Measurements from ENCODE around the gene PFN1.
"Not testable (repeated sequence)": the region's sequence is repeated elsewhere in the genome, so short reads cannot be mapped to it uniquely, and the experiment has no call there.

PFN1 gene

GRCh38 chr17:4928881-4929280 is 19.4 kb downstream of the PFN1 start:
- H3K4me3 ChIP-seq (replicated peaks; ENCODE audit: low read depth, low read length): no peak overlapping the region
- no peak for DNase-seq (ENCODE audit: extremely low read depth, low read depth)
- TF ChIP-seq, protein P1, sequence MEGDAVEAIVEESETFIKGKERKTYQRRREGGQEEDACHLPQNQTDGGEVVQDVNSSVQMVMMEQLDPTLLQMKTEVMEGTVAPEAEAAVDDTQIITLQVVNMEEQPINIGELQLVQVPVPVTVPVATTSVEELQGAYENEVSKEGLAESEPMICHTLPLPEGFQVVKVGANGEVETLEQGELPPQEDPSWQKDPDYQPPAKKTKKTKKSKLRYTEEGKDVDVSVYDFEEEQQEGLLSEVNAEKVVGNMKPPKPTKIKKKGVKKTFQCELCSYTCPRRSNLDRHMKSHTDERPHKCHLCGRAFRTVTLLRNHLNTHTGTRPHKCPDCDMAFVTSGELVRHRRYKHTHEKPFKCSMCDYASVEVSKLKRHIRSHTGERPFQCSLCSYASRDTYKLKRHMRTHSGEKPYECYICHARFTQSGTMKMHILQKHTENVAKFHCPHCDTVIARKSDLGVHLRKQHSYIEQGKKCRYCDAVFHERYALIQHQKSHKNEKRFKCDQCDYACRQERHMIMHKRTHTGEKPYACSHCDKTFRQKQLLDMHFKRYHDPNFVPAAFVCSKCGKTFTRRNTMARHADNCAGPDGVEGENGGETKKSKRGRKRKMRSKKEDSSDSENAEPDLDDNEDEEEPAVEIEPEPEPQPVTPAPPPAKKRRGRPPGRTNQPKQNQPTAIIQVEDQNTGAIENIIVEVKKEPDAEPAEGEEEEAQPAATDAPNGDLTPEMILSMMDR (IDR thresholded peaks at IDR 0.05; ENCODE audit: low read depth, low read length, missing control alignments): no peak

DNA sequence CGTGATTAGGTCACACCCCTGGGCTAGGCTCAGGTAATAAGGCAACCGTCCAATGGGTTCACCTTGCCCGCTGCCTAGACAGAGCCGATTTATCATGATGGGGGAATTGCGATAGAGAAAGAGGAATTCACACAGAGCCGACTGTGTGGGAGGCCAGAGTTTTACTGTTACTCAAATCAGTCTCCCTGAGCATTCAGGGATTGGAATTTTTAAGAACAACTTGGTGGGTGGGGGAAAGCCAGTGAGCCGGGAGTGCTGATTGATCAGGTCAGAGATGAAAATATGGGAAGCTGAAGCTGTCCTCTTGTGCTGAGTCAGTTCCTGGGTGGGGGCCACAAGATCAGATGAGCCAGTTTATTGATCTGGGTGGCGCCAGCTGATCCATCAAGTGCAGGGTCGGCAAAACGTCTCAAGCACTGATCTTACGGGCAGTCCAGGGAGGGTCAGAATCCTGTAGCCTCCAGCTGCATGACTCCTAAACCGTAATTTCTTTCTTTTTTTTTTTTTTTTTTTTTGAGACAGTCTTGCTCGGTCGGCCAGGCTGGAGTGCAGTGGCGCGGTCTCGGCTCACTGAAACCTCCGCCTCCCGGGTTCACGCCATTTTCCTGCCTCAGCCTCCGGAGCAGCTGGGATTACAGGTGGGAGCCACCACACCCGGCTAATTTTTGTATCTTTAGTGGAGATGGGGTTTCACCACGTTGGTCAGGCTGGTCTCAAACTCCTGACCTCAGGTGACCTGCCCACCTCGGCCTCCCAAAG is 21.6 kb downstream of the PFN1 start:
- not testable (repeated sequence) for H3K4me3 ChIP-seq (replicated peaks; ENCODE audit: low read depth, low read length)

DNA sequence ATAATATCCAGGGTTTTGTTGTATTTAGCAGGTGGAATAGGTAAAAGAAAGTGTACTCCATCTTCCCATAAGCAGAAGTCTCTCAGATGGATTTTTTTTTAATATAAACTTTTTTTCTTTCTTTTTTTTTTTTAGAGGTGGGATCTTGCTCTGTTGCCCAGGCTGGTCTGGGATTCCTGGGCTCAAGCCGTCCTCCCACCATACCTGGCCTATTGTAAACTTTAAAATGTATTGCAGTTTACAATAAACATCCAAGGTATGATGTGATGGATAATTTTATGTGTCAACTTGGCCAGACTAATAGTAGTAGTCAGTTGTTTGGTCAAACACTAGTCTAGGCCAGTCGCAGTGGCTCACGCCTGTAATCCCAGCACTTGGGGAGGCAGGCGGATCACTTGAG is 27.0 kb downstream of the PFN1 start:
- TF ChIP-seq, protein P1 (IDR thresholded peaks at IDR 0.05; ENCODE audit: low read depth, low read length, missing control alignments): no peak
- H3K4me3 ChIP-seq (replicated peaks; ENCODE audit: low read depth, low read length): no peak overlapping the region
- no peak for DNase-seq (ENCODE audit: extremely low read depth, low read depth)

More for the DNA sequence above, 21.6 kb downstream of the PFN1 start:
- DNase-seq (ENCODE audit: extremely low read depth, low read depth): not testable (repeated sequence)

GRCh38 chr17:4920351-4921048 is 27.8 kb downstream of the PFN1 start:
- TF ChIP-seq, protein P1 (IDR thresholded peaks at IDR 0.05; ENCODE audit: low read depth, low read length, missing control alignments): no peak
- H3K4me3 ChIP-seq (replicated peaks; ENCODE audit: low read depth, low read length): no peak overlapping the region
- DNase-seq (ENCODE audit: extremely low read depth, low read depth): no peak

DNA sequence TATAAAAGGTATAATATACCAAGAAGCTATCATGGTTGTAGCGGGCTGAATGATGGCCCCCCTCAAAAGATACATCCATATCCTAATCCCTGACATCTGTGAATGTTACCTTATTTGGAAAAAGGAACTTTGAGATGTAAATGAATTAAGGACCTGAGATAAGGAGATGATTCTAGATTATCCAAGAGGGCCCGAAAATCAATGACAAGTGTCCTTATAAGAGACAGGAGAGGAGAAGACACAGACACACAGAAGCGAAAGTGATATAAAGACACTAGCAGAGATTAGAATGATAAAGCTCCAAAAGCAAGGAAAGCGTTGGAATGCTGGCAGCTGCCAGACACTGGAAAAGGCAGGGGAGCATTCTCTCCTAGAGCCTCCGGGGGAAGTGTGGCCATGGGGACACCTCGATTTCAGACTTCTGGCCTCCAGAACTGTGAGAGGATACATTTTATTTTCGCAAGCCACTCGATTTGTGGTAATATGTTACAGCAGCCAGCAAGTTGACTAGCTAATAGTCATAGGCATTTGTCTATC is 28.8 kb downstream of the PFN1 start:
- no peak for DNase-seq (ENCODE audit: extremely low read depth, low read depth)
- TF ChIP-seq, protein P1 (IDR thresholded peaks at IDR 0.05; ENCODE audit: low read depth, low read length, missing control alignments): no peak
- H3K4me3 ChIP-seq (replicated peaks; ENCODE audit: low read depth, low read length): no peak overlapping the region

DNA sequence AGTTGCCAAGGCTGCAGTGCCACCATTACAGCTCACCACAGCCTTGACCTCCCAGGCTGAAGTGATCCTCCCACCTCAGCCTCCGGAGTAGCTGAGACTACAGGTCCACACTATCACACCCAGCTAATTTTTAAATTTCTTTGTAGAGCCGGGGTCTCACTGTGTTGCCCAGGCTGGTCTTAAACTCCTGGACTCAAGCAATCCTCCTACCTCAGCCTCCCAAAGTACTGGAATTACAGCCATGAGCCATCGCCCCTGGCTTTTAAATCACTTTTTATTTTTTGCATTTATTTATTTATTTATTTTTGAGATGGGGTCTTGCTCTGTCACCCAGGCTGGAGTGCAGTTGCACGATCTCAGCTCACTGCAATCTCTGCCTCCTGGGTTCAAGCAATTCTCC is 33.8 kb downstream of the PFN1 start:
- DNase-seq (ENCODE audit: extremely low read depth, low read depth); H3K4me3 ChIP-seq (replicated peaks; ENCODE audit: low read depth, low read length): not testable (repeated sequence)

GRCh38 chr17:4913994-4914393 is 34.3 kb downstream of the PFN1 start:
- no peak overlapping the region for H3K4me3 ChIP-seq (replicated peaks; ENCODE audit: low read depth, low read length)
- TF ChIP-seq, protein P1 (IDR thresholded peaks at IDR 0.05; ENCODE audit: low read depth, low read length, missing control alignments): no peak
- DNase-seq (ENCODE audit: extremely low read depth, low read depth): no peak
